BE2C (cell line): Measurements from ENCODE around the gene USP54.

ENCODE experiments used
- DNase-seq: peaks from one replicate; pipeline ENCODE4 v3.0.0-alpha.2; 2020
- H3K27me3 ChIP-seq: fragments of 250-450 bp; sonication (Bioruptor Pico); 2 replicates; pipeline ENCODE4 v1.5.1; 2020; ENCODE audit warnings: mild to moderate bottlenecking
- H3K36me3 ChIP-seq: fragments of 250-450 bp; sonication (Bioruptor Pico); 2 replicates; pipeline ENCODE4 v1.5.1; 2020; ENCODE audit warnings: mild to moderate bottlenecking
- H3K4me1 ChIP-seq: fragments of 250-450 bp; sonication (Bioruptor Pico); 2 replicates; pipeline ENCODE4 v1.5.1; 2020
- H3K4me3 ChIP-seq: 2 replicates; pipeline ENCODE4 v1.5.1; 2011; ENCODE audit warnings: low read depth, low read length
- H3K9me3 ChIP-seq: fragments of 250-450 bp; sonication (Bioruptor Pico); 2 replicates; pipeline ENCODE4 v1.5.1; 2020
- CTCF ChIP-seq: IDR thresholded peaks from 2 replicates; pipeline ENCODE4 v1.5.1; 2012; ENCODE audit warnings: mild to moderate bottlenecking, low read depth, low read length

The USP54 gene

GRCh38 chr10:73614720-73615119, 23.6 kb upstream of the USP54 start:
- Histone ChIP-seq H3K36me3 (no peaks in the 10 kb centered on the region), H3K9me3 (no peaks in the 10 kb centered on the region), H3K4me1 (no peaks in the 10 kb centered on the region), H3K27me3 (no peaks in the 10 kb centered on the region), H3K4me3 (no peak overlapping the region)
- TF ChIP-seq CTCF, result no peak
- no peak for DNase-seq

- Histone ChIP-seq H3K36me3 (no peaks in the 10 kb centered on the region), H3K4me1 (no peaks in the 10 kb centered on the region), H3K4me3 (no peak overlapping the region), H3K9me3 (no peaks in the 10 kb centered on the region), H3K27me3 (no peaks in the 10 kb centered on the region)
- no peak for TF ChIP-seq CTCF
- DNase-seq, result no peak
These were observed 18.0 kb upstream of the USP54 start for GRCh38 chr10:73609116-73609515.

- Histone ChIP-seq H3K4me3 (no peak overlapping the region), H3K36me3 (no peaks in the 10 kb centered on the region), H3K4me1 (no peaks in the 10 kb centered on the region), H3K9me3 (no peaks in the 10 kb centered on the region), H3K27me3 (no peaks in the 10 kb centered on the region)
- TF ChIP-seq CTCF, result no peak
- no peak for DNase-seq
These were observed 10.4 kb upstream of the USP54 start for GRCh38 chr10:73601486-73601921.

GRCh38 chr10:73597346-73597745, 6.2 kb upstream of the USP54 start:
- H3K4me1 ChIP-seq, result no peaks in the 10 kb centered on the region; the same call in 1 of the 2 replicates
- no peaks in the 10 kb centered on the region for H3K27me3 ChIP-seq
- DNase-seq, result no peak
- H3K9me3 ChIP-seq, result no peaks in the 10 kb centered on the region
- TF ChIP-seq CTCF, result no peak
- H3K36me3 ChIP-seq, result no peaks in the 10 kb centered on the region
- no peak overlapping the region for H3K4me3 ChIP-seq

GRCh38 chr10:73593812-73594211, 2.7 kb upstream of the USP54 start:
- no peaks in the 10 kb centered on the region for H3K27me3 ChIP-seq
- H3K4me1 ChIP-seq, result peaks cover 5% of the 10 kb centered on the region; the same call in 1 of the 2 replicates
- TF ChIP-seq CTCF, result no peak
- no peak overlapping the region for H3K4me3 ChIP-seq
- DNase-seq, result no peak
- H3K9me3 ChIP-seq, result no peaks in the 10 kb centered on the region
- no peaks in the 10 kb centered on the region for H3K36me3 ChIP-seq

- H3K4me1 ChIP-seq, result peaks cover 5% of the 10 kb centered on the region; the same call in 1 of the 2 replicates
- no peak overlapping the region for H3K4me3 ChIP-seq
- H3K27me3 ChIP-seq, result no peaks in the 10 kb centered on the region
- no peak for DNase-seq
- TF ChIP-seq CTCF, result no peak
- no peaks in the 10 kb centered on the region for H3K36me3 ChIP-seq
- H3K9me3 ChIP-seq, result no peaks in the 10 kb centered on the region
These were observed 2.0 kb upstream of the USP54 start for GRCh38 chr10:73593110-73593509.
